GM18526 (cell line): ENCODE results near the gene NOXO1.
A peak's percentile ranks its signal among the peaks of the same experiment; 100 is the strongest.

Source experiments
- POLR2A ChIP-seq: IDR thresholded peaks from 3 replicates; pipeline ENCODE4 v1.6.1; 2011; ENCODE audit not compliant: insufficient read length; ENCODE audit errors: extremely low read depth

NOXO1 gene

GRCh38 chr16:1991135-1991551 is 9.9 kb upstream of the NOXO1 start:
- TF ChIP-seq POLR2A, result peak; percentile 51

- no peak for TF ChIP-seq POLR2A
Measured at GRCh38 chr16:1990351-1991134, 9.3 kb upstream of the NOXO1 start.

GRCh38 chr16:1990101-1990350 is 8.8 kb upstream of the NOXO1 start:
- no peak for TF ChIP-seq POLR2A

- no peak for TF ChIP-seq POLR2A
Measured at GRCh38 chr16:1989209-1990100, 8.2 kb upstream of the NOXO1 start, which contains the start of gene SYNGR3. Gene SYNGR3, plus strand, starts transcription at chr16:1989970. Its CDS starts 133 bp downstream, at chr16:1990103.

- TF ChIP-seq POLR2A, result no peak
Measured at GRCh38 chr16:1987198-1987597, 5.9 kb upstream of the NOXO1 start.

GRCh38 chr16:1985466-1986150 is 4.3 kb upstream of the NOXO1 start:
- TF ChIP-seq POLR2A, result no peak

- no peak for TF ChIP-seq POLR2A
Measured at GRCh38 chr16:1984347-1985225, 3.3 kb upstream of the NOXO1 start.

GRCh38 chr16:1983544-1984346 is 2.5 kb upstream of the NOXO1 start, which contains the start of gene GFER:
Gene GFER, plus strand, starts transcription at chr16:1984193. Its CDS starts 26 bp downstream, at chr16:1984219.
- TF ChIP-seq POLR2A, result peak; percentile 89

- no peak for TF ChIP-seq POLR2A
Measured at GRCh38 chr16:1982991-1983543, 1.8 kb upstream of the NOXO1 start.

- TF ChIP-seq POLR2A, result no peak
Measured at GRCh38 chr16:1982013-1982433, 754 bp upstream of the NOXO1 start.

- no peak for TF ChIP-seq POLR2A
Measured at GRCh38 chr16:1980770-1981087, 540 bp downstream of the NOXO1 start.

GRCh38 chr16:1980030-1980769 is 1.1 kb downstream of the NOXO1 start:
- no peak for TF ChIP-seq POLR2A
